Coronary artery (tissue), 2 donors: ENCODE results near the gene IAH1.
A peak's percentile ranks its signal among the peaks of the same experiment; 100 is the strongest.

Experiments used
- DNase-seq: peaks from one replicate; pipeline ENCODE4 v3.0.0-alpha.2; 2017; ENCODE audit warnings: low spot score
- H3K27ac ChIP-seq, 2 donors: fragments of 200-600 bp; sonication (generic); one replicate each; pipeline ENCODE4 v1.5.1; 2016 to 2019
- H3K4me3 ChIP-seq: fragments of 200-600 bp; sonication (generic); 2 replicates; pipeline ENCODE4 v1.5.1; 2016; ENCODE audit warnings: mild to moderate bottlenecking, moderate library complexity
- TF ChIP-seq, protein P1 (sequence below): fragments of 200-600 bp; sonication (generic); IDR thresholded peaks from one replicate; pipeline ENCODE4 v1.5.1; 2019; ENCODE audit warnings: antibody characterized with exemption

IAH1 gene

GRCh38 chr2:9488583-9489547 is 14.5 kb downstream of the IAH1 start:
- DNase-seq = no peak
- H3K27ac ChIP-seq = no peak overlapping the region

GRCh38 chr2:9490789-9491188 is 16.4 kb downstream of the IAH1 start:
- H3K4me3 ChIP-seq = no peak overlapping the region
- no peak for DNase-seq
- H3K27ac ChIP-seq = no peak overlapping the region
- TF ChIP-seq, protein P1, sequence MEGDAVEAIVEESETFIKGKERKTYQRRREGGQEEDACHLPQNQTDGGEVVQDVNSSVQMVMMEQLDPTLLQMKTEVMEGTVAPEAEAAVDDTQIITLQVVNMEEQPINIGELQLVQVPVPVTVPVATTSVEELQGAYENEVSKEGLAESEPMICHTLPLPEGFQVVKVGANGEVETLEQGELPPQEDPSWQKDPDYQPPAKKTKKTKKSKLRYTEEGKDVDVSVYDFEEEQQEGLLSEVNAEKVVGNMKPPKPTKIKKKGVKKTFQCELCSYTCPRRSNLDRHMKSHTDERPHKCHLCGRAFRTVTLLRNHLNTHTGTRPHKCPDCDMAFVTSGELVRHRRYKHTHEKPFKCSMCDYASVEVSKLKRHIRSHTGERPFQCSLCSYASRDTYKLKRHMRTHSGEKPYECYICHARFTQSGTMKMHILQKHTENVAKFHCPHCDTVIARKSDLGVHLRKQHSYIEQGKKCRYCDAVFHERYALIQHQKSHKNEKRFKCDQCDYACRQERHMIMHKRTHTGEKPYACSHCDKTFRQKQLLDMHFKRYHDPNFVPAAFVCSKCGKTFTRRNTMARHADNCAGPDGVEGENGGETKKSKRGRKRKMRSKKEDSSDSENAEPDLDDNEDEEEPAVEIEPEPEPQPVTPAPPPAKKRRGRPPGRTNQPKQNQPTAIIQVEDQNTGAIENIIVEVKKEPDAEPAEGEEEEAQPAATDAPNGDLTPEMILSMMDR = no peak

More at GRCh38 chr2:9488583-9489547, 14.5 kb downstream of the IAH1 start:
- TF ChIP-seq, protein P1 = no peak
- no peak overlapping the region for H3K4me3 ChIP-seq

DNA sequence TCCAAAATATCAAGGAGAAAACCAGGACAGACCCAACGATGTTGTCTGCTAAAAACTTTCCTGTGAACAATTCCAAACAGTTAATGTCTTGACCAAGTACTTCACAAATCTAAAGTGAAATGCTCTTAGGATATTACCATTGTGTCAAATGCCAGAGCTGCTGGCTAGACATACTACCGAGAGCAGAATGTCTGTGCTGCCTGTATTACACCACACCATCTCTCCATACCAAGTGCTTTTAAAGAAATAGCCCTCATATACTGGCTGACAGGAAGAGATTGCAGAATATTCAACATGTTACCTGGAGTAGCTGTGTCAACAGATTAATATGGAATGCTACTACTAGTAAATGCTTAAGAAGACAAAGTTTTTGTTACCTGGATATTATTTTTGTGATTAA is 18.6 kb downstream of the IAH1 start:
- no peak overlapping the region for H3K4me3 ChIP-seq
- DNase-seq = no peak
- H3K27ac ChIP-seq = no peak overlapping the region
- TF ChIP-seq, protein P1 = no peak

DNA sequence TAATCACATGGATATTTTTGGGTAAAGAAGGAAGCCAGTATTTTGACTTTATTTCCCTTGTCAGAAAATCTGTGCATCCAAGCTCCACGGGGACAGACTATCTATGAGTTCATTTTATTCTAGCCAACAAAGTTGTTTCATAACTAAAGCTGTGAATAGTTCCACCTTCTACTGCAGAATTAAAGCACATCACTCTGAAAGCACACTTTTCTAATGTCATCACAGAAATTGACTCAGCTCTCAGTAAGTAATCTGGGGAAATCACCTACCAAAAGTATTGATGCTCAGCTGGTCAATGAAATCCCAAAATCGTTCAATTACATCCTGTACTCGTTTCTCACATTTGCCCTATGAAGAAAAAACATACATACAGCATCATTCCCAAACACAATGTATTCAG is 19.1 kb downstream of the IAH1 start:
- no peak for DNase-seq
- H3K4me3 ChIP-seq = no peak overlapping the region
- TF ChIP-seq, protein P1 = no peak
- H3K27ac ChIP-seq = no peak overlapping the region

DNA sequence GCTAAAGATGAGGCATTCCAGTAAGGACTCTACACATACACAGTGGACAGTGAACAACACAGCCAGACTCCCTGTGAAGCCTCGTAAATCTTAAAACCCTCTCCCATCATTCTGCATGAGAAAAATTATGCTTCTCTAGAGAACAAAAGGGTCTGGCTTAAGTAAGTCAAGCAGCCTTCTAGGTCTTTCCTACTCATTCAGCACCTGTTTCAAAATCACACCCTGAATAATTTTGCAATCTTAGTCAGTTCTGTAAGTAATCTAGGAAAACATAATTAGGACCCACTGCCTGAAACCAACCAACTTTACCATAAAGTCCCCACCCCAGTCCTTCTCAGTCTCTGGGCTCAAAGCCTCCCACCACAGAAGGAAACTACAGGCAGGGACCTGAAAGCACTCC is 19.7 kb downstream of the IAH1 start:
- TF ChIP-seq, protein P1 = no peak
- Histone ChIP-seq H3K4me3 (no peak overlapping the region), H3K27ac (no peak overlapping the region)
- DNase-seq = no peak

DNA sequence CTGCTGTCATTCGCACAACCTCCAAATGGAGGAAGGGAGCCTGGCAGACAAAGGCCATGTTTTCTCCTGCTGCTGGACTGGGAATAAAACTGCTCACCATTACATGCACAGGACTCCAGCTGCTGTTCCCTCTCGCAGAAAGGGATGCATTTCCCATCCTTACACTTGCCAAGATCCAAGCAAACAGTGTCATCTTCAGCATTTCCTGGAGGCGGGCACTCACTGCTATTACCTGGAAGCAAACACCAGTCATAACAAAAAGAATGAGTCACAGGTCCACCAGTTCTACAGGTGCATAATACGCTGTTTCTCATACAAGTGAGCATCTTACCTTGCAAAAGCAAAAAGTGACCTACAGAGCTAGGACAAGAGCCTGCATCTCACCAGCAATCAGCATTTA is 22.7 kb downstream of the IAH1 start:
- H3K4me3 ChIP-seq = no peak overlapping the region
- TF ChIP-seq, protein P1 = no peak
- peak overlapping the region in 1 of 2 donors; percentile 25 for H3K27ac ChIP-seq
- DNase-seq = no peak

- Histone ChIP-seq H3K4me3 (no peak overlapping the region), H3K27ac (peak overlapping the region; percentile 17 to 76)
- TF ChIP-seq, protein P1 = no peak
- DNase-seq = no peak
Measured at GRCh38 chr2:9498210-9498609, 23.9 kb downstream of the IAH1 start.
